ENCODE measurements around the gene SLC25A43.

Gene SLC25A43

GRCh38 chrX:119455264-119455663, 56.1 kb downstream of the SLC25A43 start (continued):
- TF ChIP-seq PATZ1 (CRISPR knock-in tag; IDR thresholded peaks at IDR 0.05; ENCODE audit: borderline replicate concordance) (no peak), BACH2 (CRISPR knock-in tag; IDR thresholded peaks at IDR 0.05; ENCODE audit: borderline replicate concordance) (no peak), ZNF8 (CRISPR knock-in tag; IDR thresholded peaks at IDR 0.05) (no peak)

GRCh38 chrX:119459181-119459580, 60.0 kb downstream of the SLC25A43 start:
- TF ChIP-seq TOX (CRISPR knock-in tag; IDR thresholded peaks at IDR 0.05; ENCODE audit: borderline replicate concordance), result no peak
- TF ChIP-seq OSR1 (CRISPR knock-in tag; IDR thresholded peaks at IDR 0.05), result no peak
- no peak for TF ChIP-seq TSHZ2 (CRISPR knock-in tag; IDR thresholded peaks at IDR 0.05)
- no peak for TF ChIP-seq CSRNP3 (CRISPR knock-in tag; IDR thresholded peaks at IDR 0.05)
- no peak for TF ChIP-seq ZC3H10 (CRISPR knock-in tag; IDR thresholded peaks at IDR 0.05)
- no peak for TF ChIP-seq GLIS3 (CRISPR knock-in tag; IDR thresholded peaks at IDR 0.05)
- no peak for TF ChIP-seq ESRRG (CRISPR knock-in tag; IDR thresholded peaks at IDR 0.05)
- no peak for TF ChIP-seq ZNF8 (CRISPR knock-in tag; IDR thresholded peaks at IDR 0.05)
- no peak for TF ChIP-seq PPARA (CRISPR knock-in tag; IDR thresholded peaks at IDR 0.05; ENCODE audit: borderline replicate concordance)
- TF ChIP-seq TCF4 (CRISPR knock-in tag; IDR thresholded peaks at IDR 0.05; ENCODE audit: borderline replicate concordance), result no peak
- no peak for TF ChIP-seq CREB5 (CRISPR knock-in tag; IDR thresholded peaks at IDR 0.05; ENCODE audit: low read depth)
- TF ChIP-seq POU6F1 (CRISPR knock-in tag; IDR thresholded peaks at IDR 0.05; ENCODE audit: borderline replicate concordance, low read depth), result no peak
- no peak for TF ChIP-seq ARNTL (CRISPR knock-in tag; IDR thresholded peaks at IDR 0.05; ENCODE audit: borderline replicate concordance, low read depth)
- TF ChIP-seq SNAI2 (CRISPR knock-in tag; IDR thresholded peaks at IDR 0.05), result no peak
- TF ChIP-seq ISL1 (CRISPR knock-in tag; IDR thresholded peaks at IDR 0.05), result no peak
- TF ChIP-seq CSDC2 (CRISPR knock-in tag; IDR thresholded peaks at IDR 0.05), result no peak
- no peak for TF ChIP-seq ZNF565 (CRISPR knock-in tag; conservative IDR thresholded peaks at IDR 0.05; ENCODE audit: low read depth)
- no peak for TF ChIP-seq ZFP30 (CRISPR knock-in tag; IDR thresholded peaks at IDR 0.05)
- no peak for TF ChIP-seq BACH2 (CRISPR knock-in tag; IDR thresholded peaks at IDR 0.05; ENCODE audit: borderline replicate concordance)
- no peak for TF ChIP-seq ZNF70 (CRISPR knock-in tag; IDR thresholded peaks at IDR 0.05)
- no peak for ATAC-seq

GRCh38 chrX:119465555-119465954, 66.4 kb downstream of the SLC25A43 start:
- no peak for ATAC-seq
- TF ChIP-seq TOX (CRISPR knock-in tag; IDR thresholded peaks at IDR 0.05; ENCODE audit: borderline replicate concordance) (no peak), CSRNP3 (CRISPR knock-in tag; IDR thresholded peaks at IDR 0.05) (no peak), POU6F1 (CRISPR knock-in tag; IDR thresholded peaks at IDR 0.05; ENCODE audit: borderline replicate concordance, low read depth) (no peak), SNAI2 (CRISPR knock-in tag; IDR thresholded peaks at IDR 0.05) (no peak), TCF4 (CRISPR knock-in tag; IDR thresholded peaks at IDR 0.05; ENCODE audit: borderline replicate concordance) (no peak), BACH2 (CRISPR knock-in tag; IDR thresholded peaks at IDR 0.05; ENCODE audit: borderline replicate concordance) (no peak), CSDC2 (CRISPR knock-in tag; IDR thresholded peaks at IDR 0.05) (no peak), TSHZ2 (CRISPR knock-in tag; IDR thresholded peaks at IDR 0.05) (no peak)
